DMS114 treated with DMSO at 0.1 percent for 48 hours (cell line): Measurements from ENCODE around the gene RAB1A.

ENCODE experiments used
- DNase-seq: peaks from one replicate; lab custom pipeline; 2025; ENCODE audit not compliant: unreplicated experiment; lab: John Stamatoyannopoulos, UW

The RAB1A gene

GRCh38 chr2:65097844-65098243 is 32.1 kb downstream of the RAB1A start:
- DNase-seq: no peak

- DNase-seq: no peak
Observed at GRCh38 chr2:65096948-65097347, 33.0 kb downstream of the RAB1A start.

GRCh38 chr2:65093211-65093610 is 36.7 kb downstream of the RAB1A start:
- no peak for DNase-seq

GRCh38 chr2:65092791-65093190 is 37.1 kb downstream of the RAB1A start:
- DNase-seq: no peak

GRCh38 chr2:65085148-65085547 is 44.8 kb downstream of the RAB1A start:
- no peak for DNase-seq

GRCh38 chr2:65081232-65081685 is 48.6 kb downstream of the RAB1A start:
- no peak for DNase-seq

GRCh38 chr2:65079017-65079416 is 50.9 kb downstream of the RAB1A start:
- no peak for DNase-seq

GRCh38 chr2:65077898-65078297 is 52.0 kb downstream of the RAB1A start:
- DNase-seq: no peak

GRCh38 chr2:65076345-65076710 is 53.6 kb downstream of the RAB1A start:
- DNase-seq: no peak

- no peak for DNase-seq
Observed at GRCh38 chr2:65075605-65076344, 54.1 kb downstream of the RAB1A start.

- no peak for DNase-seq
Observed at GRCh38 chr2:65075176-65075575, 54.7 kb downstream of the RAB1A start.

GRCh38 chr2:65073879-65074565 is 55.9 kb downstream of the RAB1A start:
- no peak for DNase-seq

GRCh38 chr2:65072181-65072970 is 57.5 kb downstream of the RAB1A start:
- no peak for DNase-seq

- DNase-seq: no peak
Observed at GRCh38 chr2:65071499-65072180, 58.3 kb downstream of the RAB1A start.

GRCh38 chr2:65070856-65071255 is 59.0 kb downstream of the RAB1A start:
- no peak for DNase-seq

GRCh38 chr2:65070172-65070830 is 59.6 kb downstream of the RAB1A start:
- no peak for DNase-seq

- no peak for DNase-seq
Observed at GRCh38 chr2:65069439-65069824, 60.5 kb downstream of the RAB1A start.

- no peak for DNase-seq
Observed at GRCh38 chr2:65067806-65068553, 61.9 kb downstream of the RAB1A start.

- DNase-seq: no peak
Observed at GRCh38 chr2:65064728-65065552, 65.0 kb downstream of the RAB1A start.
